ENCODE data around the gene BLOC1S4.

- no peak for TF ChIP-seq POLR2A (IDR thresholded peaks at IDR 0.05)
- TF ChIP-seq CTCF (IDR thresholded peaks at IDR 0.05): no peak
- TF ChIP-seq POLR2AphosphoS5 (IDR thresholded peaks at IDR 0.05): no peak
- no peak for TF ChIP-seq EP300 (IDR thresholded peaks at IDR 0.05; ENCODE audit: low read depth)
Measured at GRCh38 chr4:6688879-6689505, 27.0 kb upstream of the BLOC1S4 start.
